22Rv1 (cell line): Measurements from ENCODE around the gene COPZ1.

Source experiments
- ZFX ChIP-seq: fragments of 450-650 bp; IDR thresholded peaks from 2 replicates; pipeline ENCODE4 v1.6.1; 2017; ENCODE audit warnings: antibody characterized with exemption, borderline replicate concordance
- TF ChIP-seq, protein P1 (sequence below): fragments of 450-650 bp; IDR thresholded peaks from 2 replicates; pipeline ENCODE4 v1.5.1; 2017; ENCODE audit warnings: mild to moderate bottlenecking

DNA sequence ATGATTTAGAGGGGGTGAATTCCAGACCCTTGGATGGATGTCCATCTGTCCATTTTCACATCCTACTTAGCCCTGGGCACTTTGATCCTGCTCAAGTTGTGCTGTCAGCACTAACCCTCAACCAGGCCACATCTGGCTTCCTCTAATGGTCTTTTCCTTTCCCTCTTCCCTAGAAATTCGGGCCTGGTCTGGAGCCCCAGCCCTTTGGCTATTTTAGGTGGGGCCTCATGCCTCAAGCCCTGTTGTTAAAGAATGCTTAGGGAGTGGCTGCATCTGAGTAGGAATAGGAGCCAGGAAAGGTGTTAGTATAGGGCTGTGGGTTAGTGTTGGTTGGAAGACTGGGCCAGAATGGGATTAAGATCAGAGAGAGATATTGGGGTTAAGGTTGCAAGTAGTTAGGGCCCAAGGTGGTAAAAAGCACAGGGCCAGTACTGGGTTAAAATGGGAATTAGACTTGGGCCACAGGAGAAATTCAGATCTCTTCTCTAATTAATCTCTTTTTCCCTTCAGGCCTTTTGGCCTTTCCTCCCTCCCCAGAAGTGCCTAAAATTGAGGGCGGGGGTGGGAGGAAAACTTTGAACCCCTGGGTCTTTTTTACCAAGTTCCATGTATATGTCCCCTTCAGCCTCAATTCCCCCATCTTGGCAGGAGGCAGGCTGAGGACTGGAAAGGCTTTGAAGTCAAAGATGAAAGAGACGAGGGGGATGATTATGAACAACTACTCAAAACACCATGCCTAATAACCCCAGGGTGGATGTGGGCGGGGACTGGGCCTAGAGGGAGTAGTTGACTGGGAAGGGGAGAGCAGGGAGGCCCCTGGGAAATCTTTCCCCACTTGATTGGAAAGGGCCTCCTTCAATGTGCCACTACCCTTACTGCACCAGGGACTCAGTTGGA, 63.6 kb downstream of the COPZ1 start:
- TF ChIP-seq, protein P1, sequence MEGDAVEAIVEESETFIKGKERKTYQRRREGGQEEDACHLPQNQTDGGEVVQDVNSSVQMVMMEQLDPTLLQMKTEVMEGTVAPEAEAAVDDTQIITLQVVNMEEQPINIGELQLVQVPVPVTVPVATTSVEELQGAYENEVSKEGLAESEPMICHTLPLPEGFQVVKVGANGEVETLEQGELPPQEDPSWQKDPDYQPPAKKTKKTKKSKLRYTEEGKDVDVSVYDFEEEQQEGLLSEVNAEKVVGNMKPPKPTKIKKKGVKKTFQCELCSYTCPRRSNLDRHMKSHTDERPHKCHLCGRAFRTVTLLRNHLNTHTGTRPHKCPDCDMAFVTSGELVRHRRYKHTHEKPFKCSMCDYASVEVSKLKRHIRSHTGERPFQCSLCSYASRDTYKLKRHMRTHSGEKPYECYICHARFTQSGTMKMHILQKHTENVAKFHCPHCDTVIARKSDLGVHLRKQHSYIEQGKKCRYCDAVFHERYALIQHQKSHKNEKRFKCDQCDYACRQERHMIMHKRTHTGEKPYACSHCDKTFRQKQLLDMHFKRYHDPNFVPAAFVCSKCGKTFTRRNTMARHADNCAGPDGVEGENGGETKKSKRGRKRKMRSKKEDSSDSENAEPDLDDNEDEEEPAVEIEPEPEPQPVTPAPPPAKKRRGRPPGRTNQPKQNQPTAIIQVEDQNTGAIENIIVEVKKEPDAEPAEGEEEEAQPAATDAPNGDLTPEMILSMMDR, result no peak
- TF ChIP-seq ZFX, result no peak
